CD8-positive, alpha-beta memory T cell (primary cell): ENCODE results near the gene CFAP92. TPM values are rescaled to one million over a fixed set of nuclear protein-coding genes. Genes with fewer than 3 reads are reported as not detected.
A peak's percentile ranks its signal among the peaks of the same experiment; 100 is the strongest.

Source experiments
- CTCF ChIA-PET: fragments of 350-600 bp; sonication (Branson Sonifier 250); formaldehyde crosslinking; loops from one replicate; lab custom pipeline; 2021; ENCODE audit warnings: antibody characterized with exemption; lab: Charles Lee
- POLR2A ChIA-PET: fragments of 350-600 bp; sonication (Branson Sonifier 250); formaldehyde crosslinking; loops from one replicate; lab custom pipeline; 2021; ENCODE audit warnings: antibody characterized with exemption; lab: Charles Lee
- DNase-seq, 5 donors: peaks; one replicate each; pipeline versions ENCODE4 v3.0.0 to v3.0.0-alpha.2; 2020 to 2022; ENCODE audit warnings: mixed read lengths in 1 of 5
- H3K27ac ChIP-seq: one replicate; pipeline ENCODE4 v1.7.0; 2013; ENCODE audit warnings: low read depth, mild to moderate bottlenecking, low read length, moderate library complexity
- H3K27me3 ChIP-seq: 2 replicates; pipeline ENCODE4 v1.7.0; 2013; ENCODE audit warnings: low read length, mild to moderate bottlenecking; ENCODE audit not compliant: insufficient read depth, poor library complexity, severe bottlenecking
- H3K36me3 ChIP-seq: 2 replicates; pipeline ENCODE4 v1.7.0; 2013; ENCODE audit warnings: mild to moderate bottlenecking, low read length, moderate library complexity; ENCODE audit not compliant: insufficient read depth
- H3K4me1 ChIP-seq: 2 replicates; pipeline ENCODE4 v1.7.0; 2013; ENCODE audit warnings: mild to moderate bottlenecking, low read length, moderate library complexity; ENCODE audit not compliant: insufficient read depth
- H3K4me3 ChIP-seq: 2 replicates; pipeline ENCODE4 v1.7.0; 2013; ENCODE audit warnings: mild to moderate bottlenecking, low read length
- H3K9me3 ChIP-seq: 2 replicates; pipeline ENCODE4 v1.7.0; 2013; ENCODE audit warnings: mild to moderate bottlenecking, low read length
- H3K27ac Mint-ChIP-seq, 8 donors: one replicate each; pipeline ENCODE4 v1.8.0; 2020 to 2021; ENCODE audit warnings: mixed read lengths in 8 of 8, mild to moderate bottlenecking in 6 of 8, inconsistent platforms in 3 of 8, moderate library complexity in 3 of 8
- H3K27me3 Mint-ChIP-seq, 2 donors: one replicate each; pipeline ENCODE4 v1.8.0; 2020 to 2021; ENCODE audit warnings: mixed read lengths in 2 of 2, mild to moderate bottlenecking in 1 of 2, moderate library complexity in 1 of 2
- H3K36me3 Mint-ChIP-seq, 3 donors: one replicate each; pipeline ENCODE4 v1.8.0; 2020 to 2021; ENCODE audit warnings: mixed read lengths in 3 of 3, inconsistent platforms in 1 of 3, mild to moderate bottlenecking in 1 of 3
- H3K4me1 Mint-ChIP-seq, 3 donors: one replicate each; pipeline ENCODE4 v1.8.0; 2020 to 2021; ENCODE audit warnings: mixed read lengths in 3 of 3, inconsistent platforms in 1 of 3, mild to moderate bottlenecking in 1 of 3
- H3K4me3 Mint-ChIP-seq, 7 donors: one replicate each; pipeline ENCODE4 v1.8.0; 2020 to 2021; ENCODE audit warnings: mixed read lengths in 7 of 7, mild to moderate bottlenecking in 6 of 7, moderate library complexity in 4 of 7, inconsistent platforms in 2 of 7
- H3K9me3 Mint-ChIP-seq, 5 donors: one replicate each; pipeline ENCODE4 v1.8.0; 2020 to 2022; ENCODE audit warnings: mixed read lengths in 5 of 5, mild to moderate bottlenecking in 3 of 5, moderate library complexity in 2 of 5, inconsistent platforms in 1 of 5
- polyA plus RNA-seq: library from polyadenylated mRNA; unstranded; fragments of 300-500 nt; fragmentation: Illumina TruSeq; gene quantifications from one replicate; pipeline ENCODE4 v1.2.3, GENCODE V29; 2021
- total RNA-seq, 2 experiments: library from RNA; stranded (reverse); gene quantifications; one replicate each; pipeline ENCODE4 v1.2.3, GENCODE V29; 2021

CFAP92 gene
- total and polyA plus RNA-seq, 3 experiments from 2014 or later: 0.13 to 0.24 TPM; not detected in 1

DNA sequence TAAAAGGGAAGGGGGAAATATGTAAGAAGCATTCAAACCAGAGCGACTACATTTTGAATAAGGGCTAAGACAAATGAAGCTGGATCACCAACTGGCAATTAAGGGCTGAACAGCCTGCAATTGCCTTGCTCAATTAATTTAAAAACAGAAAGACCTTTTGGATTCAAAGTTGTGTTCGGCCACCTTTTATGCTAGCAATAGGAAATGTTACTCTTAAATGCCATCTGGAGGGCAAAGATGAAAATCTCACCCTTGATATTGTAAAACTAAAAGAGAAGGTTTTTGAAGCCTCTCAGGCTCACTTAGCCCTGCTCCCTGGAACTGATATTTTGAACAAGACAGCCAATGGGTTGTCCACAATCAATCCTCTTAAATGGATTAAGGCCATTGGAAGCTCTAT, 70.3 kb downstream of the CFAP92 start:
- peak in 2 of 5 donors; percentile 20 to 35 for DNase-seq
- H3K36me3 ChIP-seq: no peaks in the 10 kb centered on the region
- no peak overlapping the region for H3K27ac ChIP-seq
- Mint-ChIP-seq H3K27me3 (no peaks in the 10 kb centered on the region), H3K27ac (peak overlapping the region; percentile 74 to 97 (median 90)), H3K9me3 (peaks cover 0 to 3% (median 0%) of the 10 kb centered on the region in 5 donors), H3K4me3 (peak overlapping the region; percentile 74 to 92 (median 84)), H3K4me1 (peaks cover 24 to 35% (median 28%) of the 10 kb centered on the region in 3 donors), H3K36me3 (peaks cover 3 to 11% (median 5%) of the 10 kb centered on the region in 3 donors)
- H3K4me3 ChIP-seq: peak overlapping the region; percentile 60
- H3K27me3 ChIP-seq: no peaks in the 10 kb centered on the region
- peaks cover 5% of the 10 kb centered on the region for H3K9me3 ChIP-seq
- ChIA-PET CTCF (interaction anchor here (1.2 to 3.0 kb wide), 7 partner anchors 8 to 314 kb away, joined by 3 to 25 read pairs (median 4); partner anchors contain the start of gene ACAD9), POLR2A (interaction anchor here (1.3 to 2.0 kb wide), 3 partner anchors 45 to 243 kb away, joined by 3 to 6 read pairs (median 5); no protein-coding TSS in a partner anchor)
- H3K4me1 ChIP-seq: peaks cover 23% of the 10 kb centered on the region

GRCh38 chr3:128922804-128923459, 70.9 kb downstream of the CFAP92 start:
- Histone ChIP-seq H3K27me3 (no peaks in the 10 kb centered on the region), H3K4me3 (peak overlapping the region; percentile 60), H3K4me1 (peaks cover 23% of the 10 kb centered on the region), H3K27ac (no peak overlapping the region), H3K9me3 (peaks cover 5% of the 10 kb centered on the region), H3K36me3 (no peaks in the 10 kb centered on the region)
- ChIA-PET POLR2A (interaction anchor here (0.7 to 2.0 kb wide), 4 partner anchors 44 to 272 kb away, joined by 3 to 6 read pairs (median 4); partner anchors contain the start of gene RPN1), CTCF (interaction anchor here (1.2 to 3.0 kb wide), 7 partner anchors 8 to 314 kb away, joined by 3 to 25 read pairs (median 4); partner anchors contain the start of gene ACAD9)
- DNase-seq: peak; percentile 6 to 79 (median 50)
- Mint-ChIP-seq H3K27me3 (no peaks in the 10 kb centered on the region), H3K9me3 (peaks cover 0 to 3% (median 0%) of the 10 kb centered on the region in 5 donors), H3K4me3 (peak overlapping the region; percentile 74 to 92 (median 84)), H3K4me1 (peaks cover 24 to 35% (median 28%) of the 10 kb centered on the region in 3 donors), H3K36me3 (peaks cover 4 to 14% (median 6%) of the 10 kb centered on the region in 3 donors), H3K27ac (peak overlapping the region; percentile 74 to 97 (median 90))

DNA sequence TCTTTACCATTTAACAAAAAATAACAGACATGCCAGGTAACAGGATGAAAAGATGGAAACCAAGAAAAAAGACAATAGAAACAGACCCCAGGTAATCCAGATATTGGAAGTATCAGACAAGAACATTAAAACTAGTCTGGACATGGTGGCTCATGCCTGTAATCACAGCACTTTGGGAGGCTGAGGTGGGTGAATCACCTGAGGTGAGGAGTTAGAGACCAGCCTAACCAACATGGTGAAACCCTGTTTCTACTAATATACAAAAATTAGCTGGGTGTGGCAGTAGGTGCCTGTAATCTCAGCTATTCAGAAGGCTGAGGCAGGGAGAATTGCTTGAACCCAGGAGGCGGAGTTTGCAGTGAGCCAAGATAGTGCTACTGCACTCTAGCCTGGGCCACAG, 73.9 kb downstream of the CFAP92 start:
- peaks cover 4% of the 10 kb centered on the region for H3K9me3 ChIP-seq
- peaks cover 0 to 3% (median 0%) of the 10 kb centered on the region in 5 donors for H3K9me3 Mint-ChIP-seq
- H3K4me3 Mint-ChIP-seq: no peak overlapping the region
- no peaks in the 10 kb centered on the region for H3K27me3 ChIP-seq
- H3K4me3 ChIP-seq: no peak overlapping the region
- no peaks in the 10 kb centered on the region for H3K36me3 ChIP-seq
- POLR2A ChIA-PET: interaction anchor here (0.6 kb wide), 1 partner anchor 25 kb away, joined by 8 read pairs; no protein-coding TSS in a partner anchor
- H3K4me1 Mint-ChIP-seq: peaks cover 24 to 34% (median 28%) of the 10 kb centered on the region in 3 donors
- no peak for DNase-seq
- peaks cover 23% of the 10 kb centered on the region for H3K4me1 ChIP-seq
- H3K27ac Mint-ChIP-seq: peak overlapping the region in 3 of 8 donors; percentile 21 to 77 (median 52)
- no peak overlapping the region for H3K27ac ChIP-seq
- no peaks in the 10 kb centered on the region for H3K27me3 Mint-ChIP-seq
- peaks cover 6 to 40% (median 11%) of the 10 kb centered on the region in 3 donors for H3K36me3 Mint-ChIP-seq
- CTCF ChIA-PET: no interaction called here

GRCh38 chr3:128917291-128917690, 76.6 kb downstream of the CFAP92 start:
- Mint-ChIP-seq H3K4me3 (no peak overlapping the region), H3K27me3 (no peaks in the 10 kb centered on the region), H3K9me3 (peaks cover 0 to 3% (median 0%) of the 10 kb centered on the region in 5 donors), H3K36me3 (peaks cover 6 to 67% (median 20%) of the 10 kb centered on the region in 3 donors), H3K4me1 (peaks cover 3 to 10% (median 9%) of the 10 kb centered on the region in 3 donors), H3K27ac (peak overlapping the region in 6 of 8 donors; percentile 13 to 86 (median 64))
- no peak for DNase-seq
- POLR2A ChIA-PET: no interaction called here
- H3K27ac ChIP-seq: no peak overlapping the region
- H3K36me3 ChIP-seq: peaks cover 21% of the 10 kb centered on the region
- CTCF ChIA-PET: no interaction called here
- peaks cover 3% of the 10 kb centered on the region for H3K4me1 ChIP-seq
- no peaks in the 10 kb centered on the region for H3K27me3 ChIP-seq
- no peaks in the 10 kb centered on the region for H3K9me3 ChIP-seq
- no peak overlapping the region for H3K4me3 ChIP-seq

GRCh38 chr3:128914966-128915645, 78.8 kb downstream of the CFAP92 start:
- no peaks in the 10 kb centered on the region for H3K4me1 ChIP-seq
- peaks cover 35% of the 10 kb centered on the region for H3K36me3 ChIP-seq
- no peak overlapping the region for H3K4me3 Mint-ChIP-seq
- H3K9me3 Mint-ChIP-seq: peaks cover 0 to 3% (median 0%) of the 10 kb centered on the region in 5 donors
- no peaks in the 10 kb centered on the region for H3K27me3 Mint-ChIP-seq
- H3K27ac ChIP-seq: no peak overlapping the region
- peaks cover 6 to 85% (median 22%) of the 10 kb centered on the region in 3 donors for H3K36me3 Mint-ChIP-seq
- no peak for DNase-seq
- POLR2A ChIA-PET: no interaction called here
- peak overlapping the region in 2 of 8 donors; percentile 8 to 50 for H3K27ac Mint-ChIP-seq
- H3K4me3 ChIP-seq: no peak overlapping the region
- H3K4me1 Mint-ChIP-seq: no peaks in the 10 kb centered on the region
- no peaks in the 10 kb centered on the region for H3K27me3 ChIP-seq
- CTCF ChIA-PET: interaction anchor here (1.1 kb wide), 1 partner anchor 9 kb away, joined by 3 read pairs; no protein-coding TSS in a partner anchor
- H3K9me3 ChIP-seq: no peaks in the 10 kb centered on the region

DNA sequence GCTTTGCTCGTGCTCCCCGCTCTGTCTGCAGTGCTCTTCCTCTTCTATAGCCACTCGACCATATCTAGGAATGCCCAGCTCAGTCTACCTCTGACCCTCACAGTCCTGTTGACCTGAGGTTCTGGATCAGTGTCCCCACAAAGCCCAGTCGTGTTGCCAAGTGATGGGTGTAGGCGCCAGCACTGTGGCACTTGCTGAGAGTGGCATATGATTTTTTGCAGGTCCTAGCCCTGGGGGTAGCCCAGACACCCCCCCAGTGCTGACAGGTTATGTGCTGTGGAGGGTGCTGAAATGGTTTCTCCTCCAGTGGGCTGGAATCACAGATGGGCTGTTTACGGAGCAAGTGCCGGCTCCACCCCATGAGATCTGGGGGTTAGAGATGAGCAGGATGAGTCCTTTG, 82.0 kb downstream of the CFAP92 start:
- no peaks in the 10 kb centered on the region for H3K4me1 ChIP-seq
- no peak overlapping the region for H3K27ac ChIP-seq
- H3K4me1 Mint-ChIP-seq: no peaks in the 10 kb centered on the region
- no peak overlapping the region for H3K4me3 Mint-ChIP-seq
- H3K27me3 ChIP-seq: no peaks in the 10 kb centered on the region
- H3K36me3 ChIP-seq: peaks cover 56% of the 10 kb centered on the region
- peak overlapping the region in 3 of 8 donors; percentile 11 to 76 (median 17) for H3K27ac Mint-ChIP-seq
- no peak overlapping the region for H3K4me3 ChIP-seq
- ChIA-PET POLR2A (no interaction called here), CTCF (interaction anchor here (0.9 kb wide), 1 partner anchor 177 kb away, joined by 3 read pairs; no protein-coding TSS in a partner anchor)
- no peaks in the 10 kb centered on the region for H3K9me3 Mint-ChIP-seq
- no peak for DNase-seq
- H3K27me3 Mint-ChIP-seq: no peaks in the 10 kb centered on the region
- H3K9me3 ChIP-seq: no peaks in the 10 kb centered on the region
- H3K36me3 Mint-ChIP-seq: peaks cover 0 to 94% (median 15%) of the 10 kb centered on the region in 3 donors

DNA sequence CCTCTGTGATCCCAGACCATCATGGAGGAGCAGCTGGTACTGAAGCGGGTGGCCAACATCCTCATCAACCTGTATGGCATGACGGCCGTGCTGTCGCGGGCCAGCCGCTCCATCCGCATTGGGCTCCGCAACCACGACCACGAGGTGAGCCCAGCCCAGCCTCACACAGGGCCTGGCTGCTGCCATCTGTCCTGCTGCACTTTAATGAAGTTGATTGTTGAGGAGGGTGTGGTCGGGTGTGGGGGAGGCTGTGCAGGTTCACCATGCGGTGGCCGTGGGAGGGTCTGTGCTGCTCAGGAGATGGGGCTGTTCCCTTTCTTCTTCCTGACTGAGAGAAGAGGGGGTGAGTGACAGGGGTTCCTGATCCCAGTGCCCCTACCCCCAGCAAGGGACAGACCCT, 83.9 kb downstream of the CFAP92 start:
- DNase-seq: no peak
- Mint-ChIP-seq H3K27me3 (no peaks in the 10 kb centered on the region), H3K4me1 (no peaks in the 10 kb centered on the region), H3K36me3 (peaks cover 3 to 96% (median 19%) of the 10 kb centered on the region in 3 donors), H3K27ac (no peak overlapping the region), H3K9me3 (no peaks in the 10 kb centered on the region), H3K4me3 (no peak overlapping the region)
- peaks cover 68% of the 10 kb centered on the region for H3K36me3 ChIP-seq
- no peak overlapping the region for H3K27ac ChIP-seq
- CTCF ChIA-PET: no interaction called here
- no peaks in the 10 kb centered on the region for H3K9me3 ChIP-seq
- H3K4me3 ChIP-seq: no peak overlapping the region
- no peaks in the 10 kb centered on the region for H3K27me3 ChIP-seq
- H3K4me1 ChIP-seq: no peaks in the 10 kb centered on the region
- POLR2A ChIA-PET: no interaction called here
